CD4-positive, alpha-beta memory T cell (primary cell): Measurements from ENCODE around the gene FEZF1. TPM values are rescaled to one million over a fixed set of nuclear protein-coding genes. Genes with fewer than 3 reads are reported as not detected.

Source experiments
- CTCF ChIA-PET: fragments of 350-600 bp; sonication (Branson Sonifier 250); formaldehyde crosslinking; loops from one replicate; lab custom pipeline; 2021; ENCODE audit warnings: inconsistent platforms; ENCODE audit not compliant: partially characterized antibody; lab: Charles Lee
- POLR2A ChIA-PET: fragments of 350-600 bp; sonication (Branson Sonifier 250); formaldehyde crosslinking; loops from one replicate; lab custom pipeline; 2021; ENCODE audit not compliant: partially characterized antibody; lab: Charles Lee
- DNase-seq, 5 donors: peaks; one replicate each; pipeline versions ENCODE4 v3.0.0 to v3.0.0-alpha.2; 2020 to 2022; ENCODE audit warnings: mixed read lengths in 1 of 5
- H3K27ac ChIP-seq: one replicate; pipeline ENCODE4 v1.7.0; 2013; ENCODE audit warnings: low read depth, low read length
- H3K27me3 ChIP-seq: 2 replicates; pipeline ENCODE4 v1.7.0; 2013; ENCODE audit warnings: mild to moderate bottlenecking, low read length, moderate library complexity; ENCODE audit not compliant: insufficient read depth
- H3K36me3 ChIP-seq: 2 replicates; pipeline ENCODE4 v1.7.0; 2013; ENCODE audit warnings: mild to moderate bottlenecking, low read length, moderate library complexity; ENCODE audit not compliant: insufficient read depth
- H3K4me1 ChIP-seq: 2 replicates; pipeline ENCODE4 v1.7.0; 2013; ENCODE audit warnings: mild to moderate bottlenecking, low read length, moderate library complexity; ENCODE audit not compliant: insufficient read depth
- H3K4me3 ChIP-seq, 2 donors: one replicate each; pipeline ENCODE4 v1.7.0; 2013; ENCODE audit warnings: low read length in 2 of 2, mild to moderate bottlenecking in 1 of 2
- H3K9me3 ChIP-seq, 2 donors: one replicate each; pipeline ENCODE4 v1.7.0; 2013; ENCODE audit warnings: low read length in 2 of 2, control low read depth in 1 of 2; ENCODE audit not compliant: control insufficient read depth in 1 of 2
- H3K27ac Mint-ChIP-seq, 7 donors: one replicate each; pipeline ENCODE4 v1.8.0; 2020 to 2021; ENCODE audit warnings: mixed read lengths in 7 of 7, mild to moderate bottlenecking in 6 of 7, inconsistent platforms in 3 of 7, moderate library complexity in 3 of 7
- H3K27me3 Mint-ChIP-seq, 2 donors: one replicate each; pipeline ENCODE4 v1.8.0; 2020 to 2021; ENCODE audit warnings: mixed read lengths in 2 of 2
- H3K36me3 Mint-ChIP-seq, 2 donors: one replicate each; pipeline ENCODE4 v1.8.0; 2020 to 2021; ENCODE audit warnings: mixed read lengths in 2 of 2, inconsistent platforms in 1 of 2, mild to moderate bottlenecking in 1 of 2
- H3K4me1 Mint-ChIP-seq, 4 donors: one replicate each; pipeline ENCODE4 v1.8.0; 2020 to 2021; ENCODE audit warnings: mixed read lengths in 4 of 4, mild to moderate bottlenecking in 1 of 4
- H3K4me3 Mint-ChIP-seq, 8 donors: one replicate each; pipeline ENCODE4 v1.8.0; 2020 to 2021; ENCODE audit warnings: mixed read lengths in 8 of 8, mild to moderate bottlenecking in 7 of 8, moderate library complexity in 6 of 8, inconsistent platforms in 3 of 8
- H3K9me3 Mint-ChIP-seq, 8 donors: one replicate each; pipeline ENCODE4 v1.8.0; 2020 to 2021; ENCODE audit warnings: mixed read lengths in 8 of 8, mild to moderate bottlenecking in 5 of 8, inconsistent platforms in 3 of 8, moderate library complexity in 1 of 8
- intact Hi-C: fragments of 100-400 bp; cut with micrococcal nuclease; formaldehyde crosslinking; loops from one replicate; pipeline ENCODE4 v1.15.1; 2023
- polyA plus RNA-seq, 2 donors: library from polyadenylated mRNA; unstranded; fragments of 300-500 nt; fragmentation: Illumina TruSeq; gene quantifications; one replicate each; pipeline ENCODE4 v1.2.3, GENCODE V29; 2021
- total RNA-seq, 2 experiments: library from RNA; stranded (reverse); gene quantifications; one replicate each; pipeline ENCODE4 v1.2.3, GENCODE V29; 2021

Gene FEZF1
- total RNA-seq (not detected), polyA plus RNA-seq (not detected)

GRCh38 chr7:122304319-122304975 lies at the start of gene FEZF1:
Gene FEZF1 (minus strand): TSS chr7:122304750. CDS start chr7:122304437, 313 bp downstream.
- ChIA-PET POLR2A (no interaction called here), CTCF (no interaction called here)
- Histone ChIP-seq H3K4me3 (no peak within 1 kb of the TSS), H3K9me3 (no peaks in the 10 kb centered on the region), H3K36me3 (no peaks in the 10 kb centered on the region), H3K27ac (no peak within 1 kb of the TSS), H3K27me3 (peaks cover 11% of the 10 kb centered on the region), H3K4me1 (no peaks in the 10 kb centered on the region)
- H3K36me3 Mint-ChIP-seq = no peaks in the 10 kb centered on the region
- intact Hi-C loops = no loop called here
- H3K4me3 Mint-ChIP-seq = peak within 1 kb of the TSS in 1 of 8 donors; percentile 41
- H3K27me3 Mint-ChIP-seq = peaks cover 43 to 57% of the 10 kb centered on the region in 2 donors
- H3K9me3 Mint-ChIP-seq = peaks cover 0 to 24% (median 13%) of the 10 kb centered on the region in 8 donors
- peaks cover 0 to under 1% (median 0%) of the 10 kb centered on the region in 4 donors for H3K4me1 Mint-ChIP-seq
- no peak for DNase-seq
- no peak within 1 kb of the TSS for H3K27ac Mint-ChIP-seq

GRCh38 chr7:122352454-122352853 lies 47.9 kb upstream of the FEZF1 start:
- no peak for DNase-seq
- peaks cover 0 to 5% (median under 1%) of the 10 kb centered on the region in 8 donors for H3K9me3 Mint-ChIP-seq
- no peaks in the 10 kb centered on the region for H3K27me3 Mint-ChIP-seq
- POLR2A ChIA-PET = no interaction called here
- intact Hi-C loops = no loop called here
- no peaks in the 10 kb centered on the region for H3K27me3 ChIP-seq
- CTCF ChIA-PET = interaction anchor here (1.0 kb wide), 1 partner anchor 12 kb away, joined by 3 read pairs; no protein-coding TSS in a partner anchor
- H3K27ac Mint-ChIP-seq = no peak overlapping the region
- no peak overlapping the region for H3K4me3 ChIP-seq
- H3K27ac ChIP-seq = no peak overlapping the region
- no peaks in the 10 kb centered on the region for H3K36me3 Mint-ChIP-seq
- no peak overlapping the region for H3K4me3 Mint-ChIP-seq
- H3K36me3 ChIP-seq = no peaks in the 10 kb centered on the region
- no peaks in the 10 kb centered on the region for H3K4me1 ChIP-seq
- no peaks in the 10 kb centered on the region for H3K9me3 ChIP-seq
- no peaks in the 10 kb centered on the region for H3K4me1 Mint-ChIP-seq

- Mint-ChIP-seq H3K27me3 (no peaks in the 10 kb centered on the region), H3K4me1 (no peaks in the 10 kb centered on the region), H3K36me3 (no peaks in the 10 kb centered on the region), H3K27ac (no peak overlapping the region), H3K9me3 (peaks cover 0 to 5% (median 0%) of the 10 kb centered on the region in 8 donors), H3K4me3 (no peak overlapping the region)
- Histone ChIP-seq H3K4me3 (no peak overlapping the region), H3K27ac (no peak overlapping the region), H3K4me1 (no peaks in the 10 kb centered on the region), H3K36me3 (no peaks in the 10 kb centered on the region), H3K27me3 (no peaks in the 10 kb centered on the region), H3K9me3 (no peaks in the 10 kb centered on the region)
- ChIA-PET POLR2A (no interaction called here), CTCF (no interaction called here)
- DNase-seq = no peak
- intact Hi-C loops = no loop called here
Measured at GRCh38 chr7:122350701-122351100, 46.2 kb upstream of the FEZF1 start.

- H3K27me3 ChIP-seq = no peaks in the 10 kb centered on the region
- H3K36me3 Mint-ChIP-seq = no peaks in the 10 kb centered on the region
- ChIA-PET CTCF (no interaction called here), POLR2A (no interaction called here)
- no peaks in the 10 kb centered on the region for H3K4me1 ChIP-seq
- intact Hi-C loops = no loop called here
- peaks cover 0 to 1% of the 10 kb centered on the region in 2 donors for H3K27me3 Mint-ChIP-seq
- no peaks in the 10 kb centered on the region for H3K4me1 Mint-ChIP-seq
- no peaks in the 10 kb centered on the region for H3K9me3 ChIP-seq
- H3K4me3 ChIP-seq = no peak overlapping the region
- DNase-seq = no peak
- peaks cover 0 to 2% (median 0%) of the 10 kb centered on the region in 8 donors for H3K9me3 Mint-ChIP-seq
- H3K27ac Mint-ChIP-seq = no peak overlapping the region
- no peak overlapping the region for H3K4me3 Mint-ChIP-seq
- no peak overlapping the region for H3K27ac ChIP-seq
- no peaks in the 10 kb centered on the region for H3K36me3 ChIP-seq
Measured at GRCh38 chr7:122344303-122344620, 39.7 kb upstream of the FEZF1 start.

GRCh38 chr7:122343601-122344302 lies 39.2 kb upstream of the FEZF1 start:
- H3K4me3 ChIP-seq = no peak overlapping the region
- H3K9me3 ChIP-seq = no peaks in the 10 kb centered on the region
- H3K27ac Mint-ChIP-seq = no peak overlapping the region
- ChIA-PET POLR2A (no interaction called here), CTCF (interaction anchor here (0.8 kb wide), 1 partner anchor 9 kb away, joined by 3 read pairs; no protein-coding TSS in a partner anchor)
- no peak overlapping the region for H3K4me3 Mint-ChIP-seq
- H3K27ac ChIP-seq = no peak overlapping the region
- no peaks in the 10 kb centered on the region for H3K4me1 Mint-ChIP-seq
- DNase-seq = no peak
- H3K27me3 ChIP-seq = no peaks in the 10 kb centered on the region
- intact Hi-C loops = no loop called here
- H3K9me3 Mint-ChIP-seq = peaks cover 0 to 2% (median 0%) of the 10 kb centered on the region in 8 donors
- peaks cover 0 to 1% of the 10 kb centered on the region in 2 donors for H3K27me3 Mint-ChIP-seq
- no peaks in the 10 kb centered on the region for H3K36me3 Mint-ChIP-seq
- no peaks in the 10 kb centered on the region for H3K4me1 ChIP-seq
- H3K36me3 ChIP-seq = no peaks in the 10 kb centered on the region

- Histone ChIP-seq H3K27ac (no peak overlapping the region), H3K4me3 (no peak overlapping the region), H3K9me3 (no peaks in the 10 kb centered on the region), H3K27me3 (no peaks in the 10 kb centered on the region), H3K36me3 (no peaks in the 10 kb centered on the region), H3K4me1 (no peaks in the 10 kb centered on the region)
- Mint-ChIP-seq H3K4me3 (no peak overlapping the region), H3K9me3 (peaks cover 0 to 2% (median 0%) of the 10 kb centered on the region in 8 donors), H3K27ac (no peak overlapping the region), H3K27me3 (peaks cover 0 to 1% of the 10 kb centered on the region in 2 donors), H3K4me1 (no peaks in the 10 kb centered on the region), H3K36me3 (no peaks in the 10 kb centered on the region)
- DNase-seq = no peak
- ChIA-PET POLR2A (no interaction called here), CTCF (no interaction called here)
- intact Hi-C loops = no loop called here
Measured at GRCh38 chr7:122340427-122340826, 35.9 kb upstream of the FEZF1 start.

GRCh38 chr7:122339145-122339904 lies 34.8 kb upstream of the FEZF1 start:
- Mint-ChIP-seq H3K4me1 (no peaks in the 10 kb centered on the region), H3K27me3 (peaks cover 0 to 1% of the 10 kb centered on the region in 2 donors), H3K36me3 (no peaks in the 10 kb centered on the region), H3K9me3 (peaks cover 0 to 2% (median 0%) of the 10 kb centered on the region in 8 donors), H3K4me3 (no peak overlapping the region), H3K27ac (no peak overlapping the region)
- Histone ChIP-seq H3K27ac (no peak overlapping the region), H3K4me3 (no peak overlapping the region), H3K27me3 (no peaks in the 10 kb centered on the region), H3K9me3 (no peaks in the 10 kb centered on the region), H3K4me1 (no peaks in the 10 kb centered on the region), H3K36me3 (no peaks in the 10 kb centered on the region)
- intact Hi-C loops = no loop called here
- ChIA-PET POLR2A (no interaction called here), CTCF (no interaction called here)
- DNase-seq = no peak
